GM12801 (cell line): ENCODE data around the gene ITFG2.

Experiments used
- CTCF ChIP-seq: IDR thresholded peaks from one replicate; pipeline ENCODE4 v1.5.1; 2011; ENCODE audit warnings: control low read depth; ENCODE audit not compliant: insufficient read length; ENCODE audit errors: extremely low read depth

The ITFG2 gene

GRCh38 chr12:2853626-2854025 lies 41.2 kb downstream of the ITFG2 start:
- TF ChIP-seq CTCF = no peak

GRCh38 chr12:2854669-2855453 lies 42.4 kb downstream of the ITFG2 start:
- TF ChIP-seq CTCF = no peak

- TF ChIP-seq CTCF = no peak
Observed at GRCh38 chr12:2855546-2855945, 43.1 kb downstream of the ITFG2 start.

GRCh38 chr12:2856051-2856450 lies 43.6 kb downstream of the ITFG2 start:
- no peak for TF ChIP-seq CTCF

GRCh38 chr12:2857021-2857431 lies 44.6 kb downstream of the ITFG2 start, which contains the start of gene TEX52:
TSS of gene TEX52 (minus strand) at chr12:2857039. CDS start at chr12:2857026, 13 bp downstream.
- no peak for TF ChIP-seq CTCF

- TF ChIP-seq CTCF = no peak
Observed at GRCh38 chr12:2857576-2857975, 45.1 kb downstream of the ITFG2 start.

- TF ChIP-seq CTCF = no peak
Observed at GRCh38 chr12:2858334-2858733, 45.9 kb downstream of the ITFG2 start.
